Stimulated activated CD4-positive, alpha-beta T cell treated with anti-CD3 and anti-CD28 coated beads, Interleukin-4, amount 100 ng/mL, for 1 hour (primary cell): ENCODE data around the gene CRYBB3.

ENCODE experiments used
- DNase-seq: peaks from one replicate; pipeline ENCODE4 v3.0.0-alpha.2; 2020

CRYBB3 gene

DNA sequence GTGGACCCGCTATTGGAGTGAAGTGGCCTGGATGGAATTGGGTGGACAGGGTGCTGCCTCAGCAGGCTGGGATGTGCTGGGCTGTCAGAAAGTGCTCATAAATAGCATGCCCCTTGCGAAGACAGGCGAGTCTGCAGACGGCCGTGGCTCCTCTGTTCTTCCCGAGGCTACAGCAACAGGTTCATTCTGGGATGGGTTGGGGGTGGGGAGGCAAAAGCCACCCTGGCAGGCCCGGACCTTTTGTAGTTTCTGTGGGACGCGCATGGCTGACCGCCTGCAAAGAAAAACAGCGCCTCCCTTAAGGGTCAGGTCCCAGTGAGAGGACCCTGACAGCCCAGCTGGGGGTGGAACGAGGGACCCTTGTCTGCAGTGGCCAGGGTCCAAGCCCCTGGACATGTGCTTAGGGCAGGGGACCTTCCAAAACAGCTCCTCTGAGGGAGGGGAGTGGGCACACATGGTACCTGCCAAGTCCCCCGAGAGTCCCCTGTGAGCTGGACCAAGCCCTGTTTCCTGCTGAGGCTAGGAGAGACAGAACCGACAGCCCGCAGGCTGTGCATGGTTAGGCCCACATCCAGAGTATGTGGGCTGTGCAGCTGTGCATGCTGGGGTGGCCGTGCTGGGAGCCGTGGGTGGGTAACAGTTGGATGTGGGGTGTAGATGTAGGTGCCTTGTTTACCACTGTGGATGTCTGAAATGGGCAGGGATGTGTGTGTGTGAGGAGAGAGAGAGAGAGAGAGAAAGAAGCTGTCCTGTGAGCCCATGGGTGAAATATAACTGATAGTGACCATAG is at the start of gene CRYBB3:
Gene CRYBB3, plus strand, starts transcription at position 128 of the 790 bp plus-strand sequence. CDS start 1,539 bp downstream, outside the sequence.
- DNase-seq, result no peak

DNA sequence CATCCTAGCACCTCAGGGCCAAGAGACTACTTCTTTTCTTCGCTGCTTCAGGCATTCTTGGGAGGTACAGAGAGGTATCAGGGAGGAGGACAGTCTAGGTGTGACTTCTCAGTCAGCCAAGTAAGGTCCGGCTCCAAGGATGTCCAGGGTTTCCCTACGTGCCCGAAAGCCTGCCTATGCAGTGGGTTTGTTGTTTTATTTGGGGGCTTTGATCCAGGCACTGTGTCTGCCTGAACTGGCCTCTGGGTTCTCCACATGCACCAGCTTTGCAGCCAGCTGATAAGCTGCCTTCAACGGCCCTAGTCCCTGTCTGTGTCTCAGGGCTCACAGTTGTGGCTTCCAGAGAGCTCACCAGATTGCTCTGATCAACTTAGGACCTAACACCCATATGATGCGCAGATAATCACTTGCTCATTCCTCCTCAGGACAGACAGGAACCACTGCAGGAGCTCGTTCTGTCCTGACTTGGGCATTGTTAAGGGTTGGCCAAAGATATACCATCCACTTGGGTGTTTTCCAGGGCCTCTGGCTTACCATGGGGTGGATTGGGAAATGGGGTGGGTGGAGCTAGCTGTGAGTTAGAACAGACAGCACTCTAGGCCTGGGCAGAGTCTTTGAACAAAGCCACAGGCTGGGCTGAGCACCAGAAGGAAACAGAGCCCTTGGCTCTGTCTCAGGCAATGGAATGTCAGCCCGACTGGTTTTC is 45.5 kb upstream of the CRYBB3 start:
- no peak for DNase-seq

DNA sequence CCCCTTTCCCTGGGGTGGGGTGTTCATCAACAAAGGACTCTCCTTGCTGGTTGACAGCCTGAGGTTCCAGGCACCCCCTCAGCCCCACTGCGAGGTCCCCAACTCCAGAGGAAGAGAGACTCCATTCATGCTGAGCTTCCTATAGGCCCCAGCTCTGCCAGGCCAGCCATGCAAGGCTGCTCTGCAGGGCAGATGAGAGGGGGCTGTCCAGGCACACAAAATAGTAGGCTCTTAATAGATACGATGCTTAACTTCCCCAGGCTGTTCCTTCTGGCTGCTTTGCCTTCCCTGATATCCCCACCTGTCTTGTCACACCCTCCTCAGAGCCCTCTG is 45.0 kb upstream of the CRYBB3 start:
- no peak for DNase-seq

DNA sequence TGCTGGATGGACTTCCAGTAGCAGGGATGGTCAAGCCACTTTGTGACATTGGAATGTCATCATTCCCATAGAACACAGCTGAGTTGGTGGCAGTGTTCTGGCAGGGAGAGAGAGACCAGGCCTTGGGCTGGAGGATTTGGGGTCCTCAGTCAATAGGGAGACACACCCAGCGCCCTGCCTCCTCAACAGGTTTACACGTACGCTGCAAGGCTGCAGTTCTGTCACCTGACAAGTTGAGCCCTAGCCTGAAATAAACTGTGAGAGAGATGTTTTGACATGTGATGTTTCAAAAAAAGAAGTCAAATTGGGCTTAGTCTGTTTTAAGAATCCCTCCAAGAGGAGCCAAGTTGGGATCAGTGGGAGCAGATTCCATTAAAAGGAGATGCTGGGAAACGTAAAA is 42.9 kb upstream of the CRYBB3 start:
- no peak for DNase-seq

DNA sequence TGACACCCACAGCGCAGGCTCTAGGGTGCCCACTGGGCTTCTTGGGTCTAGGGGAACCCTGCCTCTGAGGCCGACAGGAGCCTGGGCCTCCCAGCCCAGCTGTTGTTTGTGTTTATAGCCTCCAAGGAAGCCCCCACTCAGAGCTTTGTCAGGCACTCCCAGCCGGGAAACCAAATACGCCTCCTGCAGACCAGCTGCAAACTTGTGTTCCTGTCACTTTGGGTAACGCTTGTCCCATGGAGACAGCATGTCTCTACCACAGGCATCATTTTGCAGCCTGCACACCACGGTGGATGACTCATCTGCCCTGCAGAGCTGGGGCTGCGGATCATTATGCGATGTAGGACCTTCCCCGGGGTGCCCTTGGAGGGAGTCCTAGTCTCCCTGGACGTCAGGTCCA is 40.6 kb upstream of the CRYBB3 start:
- no peak for DNase-seq

DNA sequence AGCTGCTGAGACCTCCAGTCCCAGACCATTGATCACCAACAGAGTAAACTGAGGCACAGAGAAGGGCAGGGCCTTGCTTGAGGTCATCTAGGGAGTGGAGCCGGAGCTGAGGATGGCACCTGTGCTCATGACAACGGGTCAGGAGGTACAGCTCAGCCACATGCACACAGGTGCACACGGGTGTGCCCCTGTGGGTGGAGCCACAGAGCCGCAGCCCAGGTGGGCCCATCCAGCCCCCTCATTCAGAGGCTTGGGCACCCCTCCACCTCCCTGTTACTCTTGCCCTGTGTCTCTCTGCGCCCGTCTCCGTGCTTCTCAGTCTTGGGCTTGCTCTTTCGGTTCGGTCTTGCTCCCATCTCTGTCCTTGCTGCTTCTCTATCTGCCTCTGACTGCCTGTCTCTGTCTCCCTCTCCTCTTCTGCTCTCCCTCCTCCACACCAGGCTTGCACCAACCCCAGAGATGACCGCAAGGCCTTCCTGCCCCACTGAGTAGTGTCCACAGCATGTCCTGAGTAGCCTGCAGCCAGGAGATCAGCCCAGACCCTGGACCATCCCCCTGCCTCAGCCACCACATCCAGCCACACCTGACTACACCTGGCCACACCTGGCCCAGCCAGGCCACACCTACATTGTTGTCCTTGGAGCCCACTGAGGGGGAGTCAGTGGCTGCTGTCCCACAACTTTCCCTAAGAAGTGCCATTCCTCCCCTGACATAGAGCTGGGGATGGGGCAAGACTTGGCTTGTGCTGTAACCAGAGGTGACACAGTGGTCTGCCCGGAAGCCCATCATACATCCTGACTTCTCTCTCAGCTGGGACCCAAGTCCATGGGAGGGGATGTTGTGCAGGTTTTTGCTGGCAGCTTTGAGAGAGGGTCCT is 39.3 kb upstream of the CRYBB3 start:
- no peak for DNase-seq

DNA sequence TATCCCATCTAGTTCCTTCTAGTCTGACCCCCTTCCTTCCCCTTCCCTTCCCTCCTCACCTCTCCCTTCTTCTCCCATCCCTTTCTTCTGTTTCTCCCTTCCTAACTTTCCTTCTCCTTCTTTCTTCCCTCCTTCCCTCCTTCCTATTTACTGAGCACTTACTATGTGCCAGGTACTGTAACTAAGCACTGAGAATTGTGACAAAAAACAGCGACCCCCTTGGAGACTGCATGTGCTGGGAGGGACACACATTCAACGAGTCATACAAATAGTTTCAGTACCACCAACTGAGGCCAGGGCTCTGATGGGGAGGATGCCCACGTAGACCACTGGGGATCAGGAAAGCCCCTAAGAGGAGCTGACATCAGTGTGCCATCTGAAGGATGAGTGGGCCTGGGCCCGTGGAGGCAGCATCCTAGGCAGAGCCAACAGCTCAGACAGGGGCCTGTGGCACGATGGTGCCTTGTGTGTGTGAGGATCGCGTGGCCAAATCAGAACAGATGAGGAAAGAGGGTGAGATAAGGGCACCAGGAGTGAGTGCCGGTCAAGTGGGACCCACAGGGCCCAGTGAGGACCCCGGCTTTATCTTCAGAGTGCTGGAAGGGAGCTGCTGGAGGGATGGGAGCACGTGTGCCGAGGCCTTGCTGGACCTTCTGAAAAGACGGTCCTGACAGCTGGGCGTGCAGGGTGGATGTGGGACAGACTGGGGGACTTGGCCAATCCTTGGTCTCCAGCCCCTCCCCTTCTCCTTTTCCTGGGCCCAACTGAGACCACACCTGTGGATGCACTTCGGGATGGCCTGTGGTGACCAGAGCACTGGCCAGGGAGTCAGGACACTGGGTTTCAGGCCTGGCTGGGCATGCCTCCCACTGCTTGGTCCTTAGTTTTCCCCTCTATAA is 38.4 kb upstream of the CRYBB3 start:
- no peak for DNase-seq

DNA sequence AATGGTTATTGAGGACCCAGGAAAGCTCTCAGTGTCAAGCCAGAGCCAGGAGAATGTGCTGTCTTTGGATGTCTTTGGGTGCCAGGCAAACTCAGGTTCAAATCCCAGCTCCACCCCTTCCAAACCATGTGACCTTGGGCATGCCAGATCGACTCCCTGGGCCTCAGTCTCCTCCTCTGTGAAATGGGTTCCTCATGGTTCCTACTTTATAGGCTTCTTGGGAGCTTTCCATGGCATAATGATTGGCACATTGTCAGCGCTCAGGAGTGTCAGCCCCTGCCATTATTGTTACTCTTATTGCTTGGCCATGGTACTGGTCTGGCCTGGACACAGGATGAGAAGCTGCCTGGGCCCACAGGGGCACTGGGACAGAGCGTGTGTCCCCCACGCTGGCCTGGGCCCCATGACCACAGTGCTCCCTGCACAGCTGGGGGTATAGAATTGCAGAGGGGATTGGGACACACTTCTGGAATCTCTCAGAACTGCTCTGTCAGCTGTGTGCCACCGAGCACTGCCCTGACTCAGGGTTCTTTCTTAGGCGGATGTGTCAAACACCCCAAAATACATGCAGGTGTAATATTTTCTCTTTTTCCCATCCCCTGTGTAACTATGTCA is 37.6 kb upstream of the CRYBB3 start:
- no peak for DNase-seq

DNA sequence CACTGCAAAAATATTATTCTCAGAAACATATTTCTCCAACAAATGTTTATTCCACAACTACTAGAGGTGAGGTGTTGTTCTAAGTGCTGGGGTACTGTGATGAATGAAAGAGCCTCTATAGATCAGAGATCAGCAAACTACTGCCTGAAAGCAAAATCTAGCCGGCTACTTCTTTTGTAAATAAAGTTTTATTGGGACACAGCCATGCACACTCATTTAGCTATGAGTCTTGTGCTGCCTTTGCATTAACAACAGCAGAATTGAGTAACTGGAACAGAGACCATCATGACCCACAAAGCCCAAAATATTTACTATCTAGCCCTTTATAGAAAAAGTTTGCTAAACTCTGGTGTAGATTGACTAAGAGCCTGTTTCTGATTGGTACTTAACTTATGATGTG is 37.1 kb upstream of the CRYBB3 start:
- no peak for DNase-seq

DNA sequence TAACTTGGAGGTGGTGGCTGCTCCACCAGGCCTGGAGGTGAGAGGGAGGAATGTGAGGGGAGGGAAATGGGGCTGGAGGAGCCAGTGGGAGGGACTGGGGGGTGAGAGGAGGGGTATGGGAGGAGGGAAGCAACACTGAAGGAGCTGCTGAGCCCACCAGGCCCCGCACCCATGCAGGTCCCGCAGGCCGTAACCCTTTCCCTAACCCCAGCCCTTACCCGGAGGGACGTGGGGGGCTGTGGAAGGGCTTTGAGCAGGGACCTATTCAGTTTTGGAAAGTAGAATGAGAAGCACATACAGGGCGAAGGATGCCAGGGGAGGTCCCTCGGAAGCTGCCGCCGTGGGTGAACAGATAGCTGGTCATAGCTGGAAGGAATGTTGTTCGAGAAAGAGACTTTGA is 33.9 kb upstream of the CRYBB3 start:
- no peak for DNase-seq

DNA sequence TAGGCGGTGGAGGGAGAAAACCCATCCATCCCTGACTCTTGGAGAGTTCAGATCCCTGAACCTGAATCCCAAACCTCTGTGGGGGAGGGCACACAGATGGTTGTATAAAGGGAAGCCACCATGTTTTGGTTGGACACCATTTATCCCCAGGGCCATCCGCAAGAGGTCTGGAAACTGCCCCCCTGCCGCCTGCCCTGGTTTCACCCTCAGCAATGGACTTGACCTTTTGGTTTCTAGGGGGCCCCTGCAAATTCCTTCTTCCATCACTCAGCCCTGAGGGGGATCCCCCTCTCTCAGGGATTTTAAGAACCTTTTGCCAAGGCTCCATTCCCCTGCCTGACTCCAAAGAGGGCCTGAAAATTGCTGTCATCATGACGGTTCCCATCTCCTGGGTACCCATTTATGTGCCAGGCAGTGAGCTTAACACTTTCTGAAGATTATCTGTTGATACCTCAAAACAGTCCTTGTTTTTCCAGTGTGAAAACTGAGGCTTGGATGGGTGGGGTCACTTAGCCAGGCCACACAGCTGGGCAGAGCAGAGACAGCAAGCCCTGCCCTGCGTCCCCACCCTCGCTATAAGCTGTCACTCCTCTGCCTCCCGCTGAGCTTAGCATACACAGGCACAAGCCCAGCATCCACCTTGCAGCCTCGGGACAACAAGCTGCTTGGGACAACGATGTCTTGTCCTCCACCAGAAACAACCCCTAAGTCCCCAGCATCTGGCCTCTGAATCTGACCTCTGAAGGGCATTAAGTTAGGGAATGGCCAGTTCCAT is 33.2 kb upstream of the CRYBB3 start:
- DNase-seq, result no peak

DNA sequence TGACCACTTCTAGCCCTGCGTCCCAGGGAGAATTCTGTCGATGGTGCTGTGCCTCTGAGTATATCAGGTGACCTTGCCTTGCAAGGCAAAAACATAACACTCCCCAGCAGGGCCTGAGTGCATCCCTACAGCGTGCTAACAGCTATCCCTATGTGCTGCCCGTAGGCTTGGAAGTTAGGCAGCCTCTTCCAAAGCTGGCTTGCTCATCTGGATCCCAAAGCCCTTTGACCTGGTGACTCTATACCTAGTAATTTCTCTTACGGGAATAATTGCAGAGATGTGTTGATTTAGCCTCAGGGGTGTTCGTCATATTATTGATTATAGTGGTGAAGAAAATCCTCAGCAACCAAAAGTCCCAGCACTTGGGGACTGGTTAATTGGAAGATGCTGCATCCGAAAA is 32.6 kb upstream of the CRYBB3 start:
- no peak for DNase-seq

DNA sequence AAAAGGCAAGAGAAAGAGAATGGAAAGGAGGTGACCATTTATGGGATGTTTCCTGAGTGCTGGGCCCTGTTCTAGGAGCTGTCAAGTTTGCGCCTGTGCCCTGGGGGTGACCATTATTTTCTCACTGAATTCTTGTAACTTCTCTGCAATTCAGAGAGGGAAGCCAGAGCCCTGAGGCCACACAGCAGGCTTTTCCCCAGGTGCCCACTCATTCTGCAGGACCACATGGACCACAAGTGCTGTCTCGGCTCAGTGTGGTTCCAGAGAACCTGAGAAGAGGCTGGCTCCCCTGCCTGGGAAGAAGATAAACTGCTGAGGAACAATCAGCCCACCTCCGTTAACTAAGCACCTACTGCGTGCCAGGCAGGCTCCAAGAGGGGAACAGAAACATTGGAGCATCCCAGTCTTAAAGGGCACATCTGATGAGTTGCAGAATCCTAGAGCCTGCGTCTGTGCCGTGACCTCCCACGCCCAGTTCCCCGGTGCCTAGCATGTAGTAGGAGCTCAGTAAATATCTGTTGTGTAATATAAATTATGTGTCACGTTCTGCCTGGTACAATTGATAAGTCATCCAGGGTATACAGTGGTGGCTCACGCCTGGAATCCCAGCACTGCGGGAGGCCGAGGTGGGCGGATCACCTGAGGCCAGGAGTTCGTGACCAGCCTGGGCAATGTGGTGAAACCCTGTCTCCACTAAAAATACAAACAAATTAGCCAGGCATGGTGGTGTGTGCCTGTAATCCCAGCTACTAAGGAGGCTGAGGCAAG is 31.6 kb upstream of the CRYBB3 start:
- no peak for DNase-seq

DNA sequence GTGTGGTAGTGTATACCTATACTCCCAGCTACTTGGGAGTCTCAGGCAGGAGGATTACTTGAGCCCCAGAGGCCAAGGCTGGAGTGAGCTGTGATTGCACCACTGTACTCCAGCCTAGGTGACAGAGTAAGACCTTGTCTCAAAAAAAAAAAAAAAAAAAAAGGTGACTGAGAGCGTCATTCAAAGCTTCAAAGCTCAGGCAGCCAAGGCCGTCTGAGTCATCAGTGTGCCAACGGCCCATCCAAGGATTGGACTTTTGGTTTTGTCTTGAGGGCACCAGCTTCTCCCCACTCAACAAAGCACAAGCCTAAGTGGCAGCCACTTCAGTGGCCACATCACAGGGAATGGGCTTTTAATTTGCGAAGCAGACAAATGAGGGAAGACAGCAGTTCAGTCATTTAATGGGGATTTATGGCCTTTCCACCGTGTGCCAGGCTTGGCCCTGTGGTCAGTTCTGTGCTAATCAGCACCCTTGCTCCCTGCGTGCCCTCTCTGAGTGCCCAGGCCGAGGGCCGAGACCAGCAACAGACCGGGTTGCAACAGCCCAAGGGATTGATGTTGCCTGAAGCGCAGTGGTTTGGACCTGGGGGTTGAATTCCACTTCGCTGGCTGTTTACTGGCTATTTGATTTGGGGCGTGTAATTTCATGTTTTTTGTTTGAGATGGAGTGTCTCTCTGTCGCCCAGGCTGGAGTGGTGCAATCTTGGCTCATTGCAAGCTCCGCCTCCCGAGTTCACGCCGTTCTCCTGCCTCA is 30.2 kb upstream of the CRYBB3 start:
- no peak for DNase-seq

DNA sequence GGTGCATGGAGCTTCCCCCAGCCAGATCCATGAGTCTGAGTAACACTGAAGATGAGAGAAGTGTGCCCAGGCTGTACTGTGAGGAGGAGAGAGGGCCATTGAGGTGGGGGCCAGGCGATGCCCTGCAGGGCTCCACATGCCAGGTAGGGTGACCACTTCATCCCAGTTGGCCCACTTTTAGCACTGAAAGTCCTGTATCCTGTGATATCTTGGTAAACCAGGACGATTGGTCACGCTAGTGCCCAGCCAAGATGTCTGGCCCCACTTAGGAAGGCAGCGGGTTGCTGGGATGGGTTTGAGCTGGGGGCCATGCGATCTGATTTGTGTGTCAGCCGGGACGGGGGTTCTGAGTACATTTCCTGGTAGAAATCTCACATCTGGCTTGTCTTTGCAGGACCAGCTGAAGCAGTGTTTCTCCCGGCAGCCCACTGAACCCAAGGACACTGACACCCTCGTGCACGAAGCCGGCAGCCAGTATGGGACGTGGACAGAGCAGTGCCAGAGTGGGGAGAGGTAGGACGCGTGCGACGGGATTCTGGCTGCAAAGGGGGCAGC is 29.2 kb upstream of the CRYBB3 start:
- no peak for DNase-seq

DNA sequence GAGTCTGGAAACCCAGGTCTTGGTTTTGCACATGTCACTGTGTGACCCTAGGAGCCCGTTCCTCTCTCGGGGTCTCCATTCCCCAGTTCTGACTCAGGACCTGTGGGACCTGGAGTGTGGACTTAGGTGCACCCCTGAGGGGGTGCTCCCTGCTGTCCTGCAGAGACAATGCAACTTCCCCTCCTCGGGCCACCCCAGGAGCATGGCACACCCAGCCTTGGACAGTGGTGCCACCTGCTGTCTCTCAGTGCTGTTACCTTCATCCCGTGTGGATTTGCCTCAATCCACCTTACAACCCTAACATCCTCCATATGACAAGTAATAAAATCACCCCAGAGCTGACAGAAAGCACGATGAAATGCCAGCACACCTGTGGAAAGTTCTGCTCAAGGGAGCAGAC is 27.5 kb upstream of the CRYBB3 start:
- DNase-seq, result peak; percentile 25

DNA sequence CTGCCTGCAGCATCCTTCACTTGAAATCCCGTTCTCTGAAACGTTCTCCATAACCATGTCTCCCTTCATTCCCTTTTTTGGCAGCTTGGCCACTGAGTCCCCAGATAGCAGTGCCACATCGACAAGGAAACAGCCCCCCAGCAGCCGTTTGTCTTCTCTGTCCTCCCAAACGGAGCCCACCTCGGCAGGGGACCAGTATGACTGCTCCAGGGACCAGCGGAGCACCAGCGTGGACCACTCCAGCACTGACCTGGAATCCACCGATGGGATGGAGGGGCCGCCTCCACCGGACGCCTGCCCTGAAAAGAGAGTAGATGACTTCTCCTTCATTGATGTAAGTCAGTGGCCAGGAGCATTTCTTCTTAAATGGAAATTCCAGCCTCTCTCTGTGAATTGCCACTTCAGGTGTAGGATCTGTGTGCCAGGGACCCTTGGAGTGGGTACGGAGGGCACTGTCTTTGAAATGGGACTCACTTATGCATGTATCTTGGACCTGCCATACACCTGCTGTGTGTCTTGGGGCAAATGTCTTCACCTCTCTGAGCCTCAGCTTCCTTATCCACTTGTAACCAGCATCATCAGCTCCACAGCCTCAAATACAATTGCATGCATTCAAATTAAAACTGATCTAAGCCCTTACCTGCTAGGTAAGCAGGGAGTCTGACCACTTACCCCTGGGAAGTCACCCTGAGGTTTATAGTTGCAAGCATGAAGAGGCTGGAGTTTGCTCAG is 25.3 kb upstream of the CRYBB3 start:
- DNase-seq, result no peak

DNA sequence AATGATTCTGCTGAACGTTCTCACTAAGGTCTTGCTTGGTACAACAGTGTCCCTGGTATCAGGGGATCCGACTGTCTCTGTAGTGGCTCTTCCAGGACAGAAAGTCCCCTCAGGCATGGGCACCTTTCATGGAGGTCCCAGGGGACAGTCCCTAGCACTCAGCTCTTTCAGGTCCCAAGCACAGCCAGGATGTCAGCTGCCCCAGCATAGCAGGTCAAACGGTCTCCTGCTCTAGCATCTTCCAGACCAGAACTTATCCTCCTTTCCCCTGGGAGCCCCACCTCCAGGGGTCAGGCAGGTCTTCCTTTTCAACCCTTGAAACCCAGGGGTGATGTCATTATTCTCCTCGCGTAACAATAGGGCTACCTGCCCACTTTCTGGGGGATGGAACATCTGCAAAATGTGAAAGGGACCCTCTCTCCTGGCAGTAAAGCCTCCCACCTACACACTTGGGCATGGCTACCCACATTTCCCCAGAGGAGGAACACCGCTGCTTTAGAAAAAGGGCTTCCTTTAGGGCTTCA is 24.7 kb upstream of the CRYBB3 start:
- no peak for DNase-seq
